ENCODE data around the gene CD63. TPM values are rescaled to one million over a fixed set of nuclear protein-coding genes. Genes with fewer than 3 reads are reported as not detected.

CD63 gene
- total RNA-seq, 4 donors from 2014 or later = 727 to 1,052 (median 875) TPM

DNA sequence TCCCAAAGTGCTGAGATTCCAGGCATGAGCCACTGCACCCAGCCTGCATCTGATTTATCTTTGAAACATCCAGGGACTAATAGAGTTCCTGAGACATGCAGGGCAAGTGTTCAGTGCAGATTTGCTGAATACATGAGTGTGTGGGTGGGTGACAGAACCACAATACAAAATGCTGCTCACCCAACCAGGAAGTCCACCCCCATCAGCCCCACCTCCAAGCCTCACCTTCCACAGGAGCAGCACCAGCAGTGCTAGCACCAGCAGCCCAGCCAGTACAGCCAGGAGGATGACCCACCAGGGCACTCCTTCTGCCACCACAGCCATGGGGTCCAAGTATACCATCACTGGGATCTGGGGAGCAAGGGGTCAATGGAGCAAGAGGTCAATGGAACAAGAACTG, 41.1 kb downstream of the CD63 start:
- TF ChIP-seq CTCF (IDR thresholded peaks at IDR 0.05; ENCODE audit: low read depth) = no peak

DNA sequence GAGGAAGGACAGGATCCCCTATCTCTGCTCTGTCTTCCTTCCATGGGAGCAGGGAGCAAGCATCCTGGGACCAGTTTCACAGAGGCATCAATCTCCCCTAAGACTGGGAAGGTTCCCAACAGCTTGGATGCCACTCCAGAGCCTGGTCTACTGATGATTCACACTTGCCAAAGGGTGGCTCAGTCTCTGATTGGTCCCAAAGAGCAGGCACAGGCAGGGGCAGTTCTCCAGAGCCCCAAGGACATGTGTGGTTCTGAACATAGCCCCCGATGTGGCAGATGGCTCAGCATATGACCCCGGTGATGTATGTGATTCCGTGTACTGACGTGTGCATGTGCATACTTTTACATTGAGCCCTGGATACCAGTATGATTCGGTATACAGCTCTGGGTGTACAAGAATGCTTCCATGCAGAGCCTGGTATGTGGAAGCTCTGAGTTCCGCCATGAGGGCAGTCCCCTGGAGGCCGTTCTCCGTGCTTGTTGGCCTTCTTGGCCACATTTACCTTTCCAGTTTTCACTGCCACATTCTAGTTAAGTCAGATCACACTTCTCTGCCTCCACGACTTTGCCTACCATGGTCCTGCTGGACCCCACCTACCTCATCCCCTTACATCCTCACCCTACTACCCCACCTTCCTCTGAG, 42.3 kb downstream of the CD63 start:
- TF ChIP-seq CTCF (IDR thresholded peaks at IDR 0.05; ENCODE audit: low read depth) = no peak

DNA sequence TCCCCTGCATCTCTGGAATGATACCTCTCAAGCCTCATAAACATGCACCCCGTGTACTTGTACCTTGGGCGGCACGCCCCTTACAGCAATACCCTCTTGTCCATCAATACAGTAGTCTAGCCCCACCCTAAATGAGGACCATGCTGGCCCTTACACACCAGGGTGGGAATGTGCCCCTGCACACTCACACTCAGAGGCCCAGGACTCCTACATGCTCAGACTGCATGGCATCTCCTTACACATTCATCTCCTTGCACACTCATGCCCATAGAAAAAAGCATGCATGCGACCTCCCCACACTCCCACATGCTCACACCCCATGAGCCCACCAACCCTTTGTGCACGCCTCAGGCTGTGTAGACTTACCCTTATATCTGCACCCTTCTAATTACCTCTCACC, 43.1 kb downstream of the CD63 start:
- TF ChIP-seq CTCF (IDR thresholded peaks at IDR 0.05; ENCODE audit: low read depth) = no peak

DNA sequence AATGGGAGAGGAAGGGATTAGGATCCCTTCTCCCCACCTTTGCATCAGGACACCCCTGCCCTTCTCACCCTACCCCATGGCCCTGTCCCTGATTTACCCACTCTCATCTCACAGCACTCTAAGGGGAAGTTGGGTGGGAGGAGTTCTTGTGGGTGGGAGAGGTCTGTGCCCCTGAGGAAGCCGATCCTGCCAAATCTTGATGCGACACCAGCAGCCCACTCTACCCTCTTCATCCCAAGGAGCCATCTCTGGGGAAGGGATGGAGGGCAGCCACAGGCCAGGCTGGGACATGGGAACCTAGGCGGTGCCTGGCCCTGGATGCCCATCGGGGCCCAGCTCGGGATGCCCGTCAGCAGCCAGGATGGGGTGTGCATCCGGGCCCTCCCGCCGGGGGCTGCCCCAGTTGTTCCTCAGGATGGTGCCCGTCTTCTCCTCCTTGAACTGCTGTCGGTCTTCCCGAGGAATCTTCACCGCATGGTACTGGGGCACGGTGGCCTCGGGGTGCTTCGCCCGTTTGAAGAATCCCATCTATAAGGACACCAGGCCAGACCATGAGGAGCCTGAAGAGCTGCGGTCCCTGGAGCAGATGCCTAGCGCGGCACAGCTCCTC, 43.9 kb downstream of the CD63 start:
- TF ChIP-seq CTCF (IDR thresholded peaks at IDR 0.05; ENCODE audit: low read depth) = no peak

DNA sequence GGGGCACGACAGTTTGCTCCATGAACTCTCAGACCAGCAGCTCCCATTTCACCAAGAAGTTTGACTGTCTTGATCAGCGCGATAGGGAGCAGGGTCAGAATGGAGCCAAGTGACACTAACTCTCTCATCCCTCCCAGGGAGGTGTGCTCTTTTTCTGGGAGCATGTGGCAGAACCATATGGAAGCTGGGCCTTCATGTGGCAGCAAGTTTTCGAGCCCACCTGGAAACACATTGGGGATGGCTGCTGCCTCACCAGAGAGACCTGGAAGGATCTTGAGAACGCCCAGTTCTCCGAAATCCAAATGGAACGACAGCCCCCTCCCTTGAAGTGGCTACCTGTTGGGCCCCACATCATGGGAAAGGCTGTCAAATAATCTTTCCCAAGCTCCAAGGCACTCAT, 45.1 kb downstream of the CD63 start:
- no peak for TF ChIP-seq CTCF (IDR thresholded peaks at IDR 0.05; ENCODE audit: low read depth)

GRCh38 chr12:55682087-55682796, 46.6 kb downstream of the CD63 start:
- TF ChIP-seq CTCF (IDR thresholded peaks at IDR 0.05; ENCODE audit: low read depth) = no peak

Data from subcutaneous adipose tissue (tissue), 4 donors.